H9 (cell line): ENCODE data around the gene CHCHD3. TPM values are rescaled to one million over a fixed set of nuclear protein-coding genes. Genes with fewer than 3 reads are reported as not detected.

Source experiments
- DNase-seq: peaks from one replicate; pipeline ENCODE4 v3.0.0-alpha.2; 2017
- H2AFZ ChIP-seq: one replicate; pipeline ENCODE4 v1.6.1; 2013; ENCODE audit warnings: mild to moderate bottlenecking, low read length, control low read depth, moderate library complexity
- H2AK5ac ChIP-seq: 2 replicates; pipeline ENCODE4 v1.6.1; 2013; ENCODE audit warnings: low read length, control low read depth, mixed read lengths; ENCODE audit not compliant: insufficient read length
- H2BK120ac ChIP-seq: one replicate; pipeline ENCODE4 v1.6.1; 2013; ENCODE audit warnings: low read depth, mild to moderate bottlenecking, low read length, control low read depth, inconsistent platforms; ENCODE audit not compliant: poor library complexity, severe bottlenecking
- H2BK12ac ChIP-seq: 2 replicates; pipeline ENCODE4 v1.6.1; 2013; ENCODE audit warnings: low read length, control low read depth, mixed read lengths, low read depth; ENCODE audit not compliant: insufficient read length
- H2BK15ac ChIP-seq: 2 replicates; pipeline ENCODE4 v1.6.1; 2013; ENCODE audit warnings: low read depth, low read length, control low read depth
- H2BK20ac ChIP-seq: one replicate; pipeline ENCODE4 v1.6.1; 2013; ENCODE audit warnings: low read depth, mild to moderate bottlenecking, low read length, control low read depth, inconsistent platforms; ENCODE audit not compliant: poor library complexity, severe bottlenecking
- H2BK5ac ChIP-seq: 2 replicates; pipeline ENCODE4 v1.6.1; 2013; ENCODE audit warnings: low read length, control low read depth, mixed read lengths; ENCODE audit not compliant: insufficient read length
- H3K14ac ChIP-seq: 2 replicates; pipeline ENCODE4 v1.6.1; 2013; ENCODE audit warnings: low read length, control low read depth; ENCODE audit not compliant: insufficient read depth
- H3K18ac ChIP-seq: 2 replicates; pipeline ENCODE4 v1.6.1; 2013; ENCODE audit warnings: low read depth, mild to moderate bottlenecking, mixed read lengths, low read length, control low read depth; ENCODE audit not compliant: insufficient read length
- H3K23ac ChIP-seq: 2 replicates; pipeline ENCODE4 v1.6.1; 2013; ENCODE audit warnings: low read length, control low read depth, mixed read lengths, low read depth; ENCODE audit not compliant: insufficient read length
- H3K23me2 ChIP-seq: 2 replicates; pipeline ENCODE4 v1.6.1; 2013; ENCODE audit warnings: low read depth, mild to moderate bottlenecking, mixed read lengths, low read length, control low read depth; ENCODE audit not compliant: insufficient read length, poor library complexity, severe bottlenecking
- H3K27ac ChIP-seq: 2 replicates; pipeline ENCODE4 v1.5.1; 2013; ENCODE audit warnings: low read length, control low read depth, mixed read lengths, low read depth; ENCODE audit not compliant: insufficient read length
- H3K27me3 ChIP-seq: 2 replicates; pipeline ENCODE4 v1.6.1; 2013; ENCODE audit warnings: low read length, control low read depth, inconsistent platforms; ENCODE audit not compliant: insufficient read depth
- H3K4ac ChIP-seq: 2 replicates; pipeline ENCODE4 v1.6.1; 2013; ENCODE audit warnings: low read depth, mild to moderate bottlenecking, control low read depth, inconsistent platforms, low read length, moderate library complexity
- H3K4me1 ChIP-seq: 2 replicates; pipeline ENCODE4 v1.6.1; 2013; ENCODE audit warnings: low read length, control low read depth, inconsistent platforms; ENCODE audit not compliant: insufficient read depth
- H3K4me2 ChIP-seq: 2 replicates; pipeline ENCODE4 v1.6.1; 2013; ENCODE audit warnings: low read length, control low read depth, mixed read lengths; ENCODE audit not compliant: insufficient read length, insufficient read depth
- H3K56ac ChIP-seq: 2 replicates; pipeline ENCODE4 v1.6.1; 2013; ENCODE audit warnings: low read depth, mild to moderate bottlenecking, mixed read lengths, low read length, control low read depth; ENCODE audit not compliant: insufficient read length
- H3K79me1 ChIP-seq: 2 replicates; pipeline ENCODE4 v1.6.1; 2013; ENCODE audit warnings: low read depth, mild to moderate bottlenecking, moderate library complexity, low read length, control low read depth, inconsistent platforms; ENCODE audit not compliant: insufficient read depth, poor library complexity, severe bottlenecking
- H3K79me2 ChIP-seq: 2 replicates; pipeline ENCODE4 v1.6.1; 2013; ENCODE audit warnings: low read length, control low read depth, inconsistent platforms; ENCODE audit not compliant: insufficient read depth
- H3K9ac ChIP-seq: 2 replicates; pipeline ENCODE4 v1.6.1; 2013; ENCODE audit warnings: low read length, control low read depth, mixed read lengths; ENCODE audit not compliant: insufficient read length; ENCODE audit errors: extremely low read depth
- H3K9me3 ChIP-seq: one replicate; pipeline ENCODE4 v1.6.1; 2013; ENCODE audit warnings: low read depth, low read length, inconsistent platforms; ENCODE audit not compliant: control insufficient read depth
- H3T11ph ChIP-seq: one replicate; pipeline ENCODE4 v1.6.1; 2013; ENCODE audit warnings: mild to moderate bottlenecking, low read length, control low read depth, inconsistent platforms
- H4K20me1 ChIP-seq: one replicate; pipeline ENCODE4 v1.6.1; 2013; ENCODE audit not compliant: control insufficient read depth, insufficient read length, insufficient read depth
- H4K5ac ChIP-seq: 2 replicates; pipeline ENCODE4 v1.6.1; 2013; ENCODE audit warnings: low read depth, mild to moderate bottlenecking, mixed read lengths, low read length, control low read depth; ENCODE audit not compliant: insufficient read length
- H4K8ac ChIP-seq: replicated peaks from 2 replicates; pipeline ENCODE4 v1.6.1; 2013; ENCODE audit warnings: low read length, control low read depth, mixed read lengths, low read depth; ENCODE audit not compliant: insufficient read length
- H4K91ac ChIP-seq: 2 replicates; pipeline ENCODE4 v1.6.1; 2013; ENCODE audit warnings: low read depth, mild to moderate bottlenecking, moderate library complexity, mixed read lengths, low read length, control low read depth; ENCODE audit not compliant: insufficient read length
- H3K27ac Mint-ChIP-seq, 3 experiments: 2 replicates in 2 of 3; 3 replicates in 1 of 3; pipeline ENCODE4 v1.8.0; 2020 to 2021; ENCODE audit warnings: mixed read lengths in 3 of 3, mild to moderate bottlenecking in 1 of 3, moderate library complexity in 1 of 3
- H3K27me3 Mint-ChIP-seq: 2 replicates; pipeline ENCODE4 v1.8.0; 2021; ENCODE audit warnings: low read depth, mild to moderate bottlenecking, moderate library complexity, mixed read lengths
- H3K36me3 Mint-ChIP-seq, 3 experiments: 2 replicates in 2 of 3; 3 replicates in 1 of 3; pipeline ENCODE4 v1.8.0; 2020 to 2021; ENCODE audit warnings: low read depth in 3 of 3, mixed read lengths in 3 of 3; ENCODE audit not compliant: insufficient read depth in 1 of 3
- H3K4me1 Mint-ChIP-seq, 2 experiments: 2 replicates each; pipeline ENCODE4 v1.8.0; 2020; ENCODE audit warnings: mixed read lengths in 2 of 2
- H3K4me3 Mint-ChIP-seq, 2 experiments: 2 replicates in 1 of 2; 3 replicates in 1 of 2; pipeline ENCODE4 v1.8.0; 2020 to 2021; ENCODE audit warnings: mild to moderate bottlenecking in 2 of 2, mixed read lengths in 2 of 2, moderate library complexity in 1 of 2
- H3K9me3 Mint-ChIP-seq, 2 experiments: 2 replicates in 1 of 2; 3 replicates in 1 of 2; pipeline ENCODE4 v1.8.0; 2020; ENCODE audit warnings: mild to moderate bottlenecking in 2 of 2, mixed read lengths in 2 of 2, moderate library complexity in 1 of 2
- CTCF ChIP-seq: fragments of 200-600 bp; sonication (generic); conservative IDR thresholded peaks from 3 replicates; pipeline ENCODE4 v1.8.0; 2021; ENCODE audit warnings: antibody characterized with exemption, mild to moderate bottlenecking
- WGBS: extraction: QIAGEN DNeasy Blood & Tissue Kit; methylation state at CpG from one replicate; pipeline ENCODE4 v1.1.7; 2013; ENCODE audit warnings: missing lambda C conversion rate, low lambda C conversion rate, mixed read lengths; ENCODE audit not compliant: insufficient read length; ENCODE audit errors: extremely low coverage; 5-methylcytosine and 5-hydroxymethylcytosine counted together
- total RNA-seq: library from RNA; stranded (reverse); gene quantifications from 2 replicates; pipeline ENCODE4 v1.2.1, GENCODE V29; 2021

The CHCHD3 gene
- total RNA-seq, 1 experiment from 2014 or later: 104 TPM

- Histone ChIP-seq H3K23me2 (no peaks in the 10 kb centered on the region), H3K4ac (no peak overlapping the region), H2BK15ac (no peak overlapping the region; the same call in 1 of the 2 replicates), H3K56ac (no peak overlapping the region), H4K20me1 (no peaks in the 10 kb centered on the region), H4K8ac (no peak overlapping the region), H3K14ac (no peak overlapping the region), H3K4me1 (peaks cover 7% of the 10 kb centered on the region), H4K91ac (no peak overlapping the region), H3K23ac (no peak overlapping the region), H2BK120ac (no peak overlapping the region), H3K79me2 (peaks cover 3% of the 10 kb centered on the region; the same call in 1 of the 2 replicates), H3K9me3 (no peaks in the 10 kb centered on the region), H4K5ac (no peak overlapping the region), H3K79me1 (peaks cover 3% of the 10 kb centered on the region), H2BK5ac (peak overlapping the region; percentile 65), H2AFZ (no peak overlapping the region), H3K9ac (no peak overlapping the region), H3K27ac (no peak overlapping the region), H2BK12ac (no peak overlapping the region), H3T11ph (no peak overlapping the region), H3K18ac (no peak overlapping the region), H3K27me3 (no peaks in the 10 kb centered on the region), H3K4me2 (no peak overlapping the region), H2BK20ac (no peak overlapping the region), H2AK5ac (no peak overlapping the region)
- TF ChIP-seq CTCF: no peak
- Mint-ChIP-seq H3K27ac (peak overlapping the region; percentile 30 to 71 (median 34); a peak in 2 of 7 replicates), H3K4me3 (no peak overlapping the region), H3K9me3 (no peaks in the 10 kb centered on the region), H3K4me1 (peaks cover 15 to 22% of the 10 kb centered on the region in 2 experiments), H3K27me3 (no peaks in the 10 kb centered on the region), H3K36me3 (peaks cover 0 to 4% (median 0%) of the 10 kb centered on the region in 3 experiments; a peak in 2 of 7 replicates)
- WGBS: no CpG with 5 or more reads among the region's 4 CpGs
- DNase-seq: no peak
Measured at GRCh38 chr7:133016604-133017003, 65.3 kb downstream of the CHCHD3 start.
